Measurements from ENCODE around the gene DDX11. TPM values are rescaled to one million over a fixed set of nuclear protein-coding genes. Genes with fewer than 3 reads are reported as not detected.
"Not testable (repeated sequence)": the region's sequence is repeated elsewhere in the genome, so short reads cannot be mapped to it uniquely, and the experiment has no call there.

DDX11 gene
- total RNA-seq, 2 donors from 2014 or later, result 6.9 to 18.2 TPM

GRCh38 chr12:31117203-31118011 lies 43.7 kb downstream of the DDX11 start:
- DNase-seq (peak; percentile 41), ATAC-seq (peak in 1 of 2 donors; percentile 79)
- intact Hi-C loops (cut with DNase I), result no loop called here

GRCh38 chr12:31118347-31119191 lies 44.9 kb downstream of the DDX11 start:
- peak; percentile 32 for DNase-seq
- intact Hi-C loops (cut with DNase I), result no loop called here
- ATAC-seq, result peak; percentile 62 to 91

GRCh38 chr12:31119192-31119802 lies 45.6 kb downstream of the DDX11 start:
- ATAC-seq, result peak in 1 of 2 donors; percentile 16
- intact Hi-C loops (cut with DNase I), result no loop called here
- no peak for DNase-seq

- intact Hi-C loops (cut with DNase I), result no loop called here
- DNase-seq, result no peak
- peak in 1 of 2 donors; percentile 11 for ATAC-seq
Measured at GRCh38 chr12:31119803-31120211, 46.1 kb downstream of the DDX11 start.

- DNase-seq (no peak), ATAC-seq (no peak)
- intact Hi-C loops (cut with DNase I), result no loop called here
Measured at GRCh38 chr12:31120392-31121008, 46.8 kb downstream of the DDX11 start.

- ATAC-seq; DNase-seq; intact Hi-C loops (cut with DNase I): not testable (repeated sequence)
Measured at GRCh38 chr12:31121022-31121728, 47.5 kb downstream of the DDX11 start.

GRCh38 chr12:31122481-31122880 lies 48.8 kb downstream of the DDX11 start:
- ATAC-seq, result no peak
- intact Hi-C loops (cut with DNase I), result no loop called here
- no peak for DNase-seq

- ATAC-seq; intact Hi-C loops (cut with DNase I); DNase-seq: not testable (repeated sequence)
Measured at GRCh38 chr12:31124158-31124557, 50.5 kb downstream of the DDX11 start.

GRCh38 chr12:31125171-31125570 lies 51.5 kb downstream of the DDX11 start:
- DNase-seq; ATAC-seq; intact Hi-C loops (cut with DNase I): not testable (repeated sequence)

- DNase-seq; ATAC-seq; intact Hi-C loops (cut with DNase I): not testable (repeated sequence)
Measured at GRCh38 chr12:31127209-31127848, 53.7 kb downstream of the DDX11 start.

GRCh38 chr12:31136581-31136980 lies 62.9 kb downstream of the DDX11 start:
- intact Hi-C loops (cut with DNase I); ATAC-seq; DNase-seq: not testable (repeated sequence)

GRCh38 chr12:31144768-31145167 lies 71.1 kb downstream of the DDX11 start:
- intact Hi-C loops (cut with DNase I); ATAC-seq; DNase-seq: not testable (repeated sequence)

GRCh38 chr12:31145296-31145695 lies 71.6 kb downstream of the DDX11 start:
- intact Hi-C loops (cut with DNase I), result not testable (repeated sequence)
- peak in 1 of 2 donors; percentile 15 for ATAC-seq
- peak; percentile 23 for DNase-seq

GRCh38 chr12:31147415-31147814 lies 73.8 kb downstream of the DDX11 start:
- DNase-seq; ATAC-seq; intact Hi-C loops (cut with DNase I): not testable (repeated sequence)

GRCh38 chr12:31150766-31151165 lies 77.1 kb downstream of the DDX11 start:
- DNase-seq; ATAC-seq; intact Hi-C loops (cut with DNase I): not testable (repeated sequence)
